Glomerular visceral epithelial cell (primary cell): ENCODE results near the gene PGBD5.
"Not testable (repeated sequence)": the region's sequence is repeated elsewhere in the genome, so short reads cannot be mapped to it uniquely, and the experiment has no call there.

ENCODE experiments used
- DNase-seq: peaks from one replicate; pipeline ENCODE4 v3.0.0-alpha.2; 2016; ENCODE audit errors: extremely low spot score

Gene PGBD5

GRCh38 chr1:230424391-230425251 is 1.5 kb downstream of the PGBD5 start:
- DNase-seq: no peak

- no peak for DNase-seq
Observed at GRCh38 chr1:230423951-230424350, 2.2 kb downstream of the PGBD5 start.

GRCh38 chr1:230423261-230423660 is 2.9 kb downstream of the PGBD5 start:
- DNase-seq: no peak

- no peak for DNase-seq
Observed at GRCh38 chr1:230422221-230422981, 3.7 kb downstream of the PGBD5 start.

- DNase-seq: no peak
Observed at GRCh38 chr1:230421481-230421880, 4.7 kb downstream of the PGBD5 start.

- not testable (repeated sequence) for DNase-seq
Observed at GRCh38 chr1:230420372-230420771, 5.8 kb downstream of the PGBD5 start.

- no peak for DNase-seq
Observed at GRCh38 chr1:230416430-230416829, 9.7 kb downstream of the PGBD5 start.

- DNase-seq: no peak
Observed at GRCh38 chr1:230415405-230416132, 10.6 kb downstream of the PGBD5 start.

- DNase-seq: no peak
Observed at GRCh38 chr1:230414694-230415093, 11.4 kb downstream of the PGBD5 start.

- no peak for DNase-seq
Observed at GRCh38 chr1:230414102-230414501, 12.0 kb downstream of the PGBD5 start.

- DNase-seq: no peak
Observed at GRCh38 chr1:230413061-230413460, 13.1 kb downstream of the PGBD5 start.

GRCh38 chr1:230408971-230409370 is 17.2 kb downstream of the PGBD5 start:
- no peak for DNase-seq

- DNase-seq: no peak
Observed at GRCh38 chr1:230407351-230407750, 18.8 kb downstream of the PGBD5 start.

- not testable (repeated sequence) for DNase-seq
Observed at GRCh38 chr1:230406727-230407126, 19.4 kb downstream of the PGBD5 start.

- no peak for DNase-seq
Observed at GRCh38 chr1:230403442-230403841, 22.7 kb downstream of the PGBD5 start.

- no peak for DNase-seq
Observed at GRCh38 chr1:230401763-230402294, 24.3 kb downstream of the PGBD5 start.

- DNase-seq: no peak
Observed at GRCh38 chr1:230401101-230401500, 25.0 kb downstream of the PGBD5 start.

GRCh38 chr1:230400007-230400344 is 26.2 kb downstream of the PGBD5 start:
- DNase-seq: no peak

- no peak for DNase-seq
Observed at GRCh38 chr1:230399321-230400006, 26.7 kb downstream of the PGBD5 start.

GRCh38 chr1:230398856-230399255 is 27.3 kb downstream of the PGBD5 start:
- no peak for DNase-seq

- no peak for DNase-seq
Observed at GRCh38 chr1:230396966-230397365, 29.2 kb downstream of the PGBD5 start.

GRCh38 chr1:230395932-230396331 is 30.2 kb downstream of the PGBD5 start:
- no peak for DNase-seq
